Measurements from ENCODE around the gene OXCT2.

The OXCT2 gene

GRCh38 chr1:39720094-39720999 is 50.8 kb downstream of the OXCT2 start:
- H3K4me1 ChIP-seq = no peaks in the 10 kb centered on the region; the same call in 1 of the 2 replicates
- H3K27me3 ChIP-seq = no peaks in the 10 kb centered on the region
- no peaks in the 10 kb centered on the region for H3K36me3 ChIP-seq
- no peak overlapping the region for H3K9ac ChIP-seq
- H3K4me2 ChIP-seq = no peak overlapping the region
- H4K20me1 ChIP-seq = no peaks in the 10 kb centered on the region
- TF ChIP-seq Cebpa-rat (IDR thresholded peaks at IDR 0.05) = no peak
- no peaks in the 10 kb centered on the region for H3K9me3 ChIP-seq
- no peak overlapping the region for H3K4me3 ChIP-seq
- H3K27ac ChIP-seq = no peak overlapping the region
